Stimulated activated naive CD8-positive, alpha-beta T cell treated with anti-CD3 and anti-CD28 coated beads, Interleukin-15, amount 100 ng/mL, for 72 hours (primary cell): ENCODE data around the gene WNT9B.

ENCODE experiments used
- ATAC-seq: fragments of 150-1000 bp; cut with Tn5 transposase; 2 replicates; pipeline ENCODE4 v1.10.0; 2021; ENCODE audit warnings: mild to moderate bottlenecking, moderate library complexity
- DNase-seq, 2 donors: peaks; one replicate each; pipeline ENCODE4 v3.0.0; 2021 to 2022
- H3K27ac Mint-ChIP-seq, 2 donors: one replicate each; pipeline ENCODE4 v1.8.0; 2022; ENCODE audit warnings: mild to moderate bottlenecking in 2 of 2, mixed read lengths in 2 of 2, moderate library complexity in 2 of 2
- H3K27me3 Mint-ChIP-seq: one replicate; pipeline ENCODE4 v1.8.0; 2022; ENCODE audit warnings: mixed read lengths
- H3K4me1 Mint-ChIP-seq: one replicate; pipeline ENCODE4 v1.8.0; 2022; ENCODE audit warnings: mild to moderate bottlenecking, mixed read lengths
- H3K4me3 Mint-ChIP-seq, 2 donors: one replicate each; pipeline ENCODE4 v1.8.0; 2022; ENCODE audit warnings: mild to moderate bottlenecking in 2 of 2, mixed read lengths in 2 of 2, moderate library complexity in 1 of 2
- H3K9me3 Mint-ChIP-seq, 2 donors: one replicate each; pipeline ENCODE4 v1.8.0; 2022; ENCODE audit warnings: mixed read lengths in 2 of 2

WNT9B gene

DNA sequence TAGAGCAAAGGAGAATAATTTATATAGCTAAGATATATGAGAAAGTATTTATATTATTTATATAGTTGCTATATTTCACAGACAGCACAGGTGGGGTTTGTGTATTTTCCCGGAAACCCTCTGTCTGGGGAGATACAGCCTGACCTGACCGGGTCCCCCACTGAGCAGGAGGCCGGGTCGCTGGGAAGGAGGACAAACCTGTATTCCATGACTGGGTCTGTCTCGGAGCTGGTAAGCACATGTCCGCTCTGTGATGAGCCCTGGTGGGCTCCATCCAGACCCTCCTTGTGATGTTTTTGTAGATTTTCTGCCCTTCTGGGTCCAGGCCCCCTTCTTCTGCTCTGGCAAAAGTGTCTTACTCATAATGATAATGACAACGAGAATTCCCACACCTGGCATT, 27.7 kb downstream of the WNT9B start:
- H3K27ac Mint-ChIP-seq: no peak overlapping the region
- H3K27me3 Mint-ChIP-seq: no peaks in the 10 kb centered on the region
- DNase-seq (no peak), ATAC-seq (no peak)
- no peak overlapping the region for H3K4me3 Mint-ChIP-seq
- peaks cover 14% of the 10 kb centered on the region for H3K4me1 Mint-ChIP-seq
- no peaks in the 10 kb centered on the region for H3K9me3 Mint-ChIP-seq

DNA sequence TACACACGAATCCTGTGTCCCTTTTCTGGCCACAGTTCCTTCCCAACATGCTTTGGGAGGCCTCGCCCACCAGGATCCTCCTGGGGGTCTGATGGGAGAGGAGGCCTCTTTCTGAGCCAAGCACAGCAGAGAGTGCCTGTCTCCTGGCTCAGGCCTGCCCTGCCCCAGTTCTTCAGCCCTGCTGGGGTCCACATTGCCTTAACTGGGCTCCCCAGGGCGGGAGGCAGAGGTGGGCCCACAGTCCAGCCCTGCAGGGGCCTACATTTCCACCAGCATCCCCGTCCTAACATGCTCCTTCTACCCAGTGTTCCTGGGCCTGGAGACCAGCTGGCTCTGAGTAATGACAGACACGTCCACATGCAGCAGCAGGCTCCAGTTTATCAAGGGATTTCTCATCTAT, 29.6 kb downstream of the WNT9B start:
- Mint-ChIP-seq H3K27me3 (no peaks in the 10 kb centered on the region), H3K27ac (no peak overlapping the region), H3K9me3 (no peaks in the 10 kb centered on the region), H3K4me1 (peaks cover 14% of the 10 kb centered on the region), H3K4me3 (no peak overlapping the region)
- DNase-seq (no peak), ATAC-seq (no peak)

DNA sequence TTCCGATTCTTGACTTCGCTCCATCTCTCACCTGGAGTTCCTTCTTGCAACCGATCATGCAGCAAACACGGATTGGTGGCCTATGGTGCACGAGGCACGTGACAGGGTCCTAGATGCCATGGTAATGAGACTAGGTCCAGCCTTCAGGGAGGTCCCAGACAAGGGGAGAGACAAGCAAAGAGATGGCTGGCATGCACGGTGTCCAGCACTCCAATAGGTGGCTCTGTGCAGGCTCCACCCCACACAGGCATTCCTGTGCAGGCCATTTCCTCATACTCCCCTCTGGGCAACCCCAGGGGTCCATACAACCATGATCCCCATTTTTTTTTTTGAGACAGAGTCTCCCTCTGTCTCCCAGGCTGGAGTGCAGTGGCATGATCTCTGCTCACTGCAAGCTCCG, 31.3 kb downstream of the WNT9B start:
- Mint-ChIP-seq H3K4me3 (no peak overlapping the region), H3K27me3 (no peaks in the 10 kb centered on the region), H3K9me3 (no peaks in the 10 kb centered on the region), H3K27ac (no peak overlapping the region), H3K4me1 (peaks cover 4% of the 10 kb centered on the region)
- DNase-seq (no peak), ATAC-seq (no peak)

DNA sequence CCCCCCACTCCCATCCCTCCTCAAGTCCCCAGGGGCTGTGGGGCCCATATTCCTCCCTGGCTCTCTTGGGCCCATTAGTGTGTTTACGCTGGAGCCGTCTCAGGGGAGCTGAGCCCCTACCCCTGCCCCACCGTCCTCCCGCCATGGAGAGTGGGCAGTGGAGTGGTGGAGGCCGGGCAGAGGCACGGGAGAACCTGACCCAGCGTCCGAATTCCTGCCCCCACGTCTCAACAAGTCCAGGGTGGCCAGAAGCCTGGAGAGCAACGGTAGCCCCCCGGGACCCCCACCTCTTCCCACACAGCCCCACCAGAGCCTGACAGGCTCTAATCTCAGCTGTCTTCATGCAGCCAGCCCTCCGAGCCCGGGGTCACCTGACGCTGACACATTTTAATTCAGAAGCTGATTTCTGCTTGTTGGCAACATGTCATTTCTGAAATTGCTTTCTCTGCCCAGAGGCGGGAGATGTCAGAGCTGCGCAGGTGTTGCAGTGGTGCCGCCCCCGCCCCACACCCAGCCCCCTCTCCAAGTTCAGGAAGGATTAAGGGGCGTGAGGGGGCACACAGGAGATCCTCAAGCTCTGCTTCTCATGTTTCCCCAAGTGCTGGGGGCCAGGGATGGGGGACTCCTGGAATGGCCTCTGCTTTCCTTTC, 32.6 kb downstream of the WNT9B start:
- Mint-ChIP-seq H3K27ac (no peak overlapping the region), H3K4me3 (no peak overlapping the region), H3K27me3 (no peaks in the 10 kb centered on the region), H3K4me1 (no peaks in the 10 kb centered on the region), H3K9me3 (no peaks in the 10 kb centered on the region)
- ATAC-seq (no peak), DNase-seq (no peak)

DNA sequence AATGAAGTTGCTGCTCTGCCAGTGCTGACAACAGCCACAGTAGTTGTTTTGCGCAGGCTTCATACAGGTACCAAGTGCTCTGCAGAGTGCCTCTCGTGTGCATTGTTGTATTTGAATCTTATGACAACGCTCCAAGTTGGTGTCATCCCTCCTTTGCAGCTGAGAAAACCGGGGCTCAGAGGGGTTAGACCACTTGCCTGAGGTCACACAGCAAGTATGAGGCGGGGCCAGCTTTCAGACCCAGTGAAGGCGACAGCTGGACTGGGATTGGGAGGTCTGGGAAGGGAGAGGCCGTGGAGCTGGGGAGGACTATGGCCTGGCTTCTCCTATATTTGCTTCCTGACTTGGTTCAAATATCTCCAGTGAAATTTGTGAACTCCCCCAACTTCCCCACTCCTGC, 33.2 kb downstream of the WNT9B start:
- no peaks in the 10 kb centered on the region for H3K27me3 Mint-ChIP-seq
- ATAC-seq: no peak
- H3K4me1 Mint-ChIP-seq: no peaks in the 10 kb centered on the region
- H3K4me3 Mint-ChIP-seq: no peak overlapping the region
- no peak overlapping the region for H3K27ac Mint-ChIP-seq
- DNase-seq: no peak
- H3K9me3 Mint-ChIP-seq: no peaks in the 10 kb centered on the region

DNA sequence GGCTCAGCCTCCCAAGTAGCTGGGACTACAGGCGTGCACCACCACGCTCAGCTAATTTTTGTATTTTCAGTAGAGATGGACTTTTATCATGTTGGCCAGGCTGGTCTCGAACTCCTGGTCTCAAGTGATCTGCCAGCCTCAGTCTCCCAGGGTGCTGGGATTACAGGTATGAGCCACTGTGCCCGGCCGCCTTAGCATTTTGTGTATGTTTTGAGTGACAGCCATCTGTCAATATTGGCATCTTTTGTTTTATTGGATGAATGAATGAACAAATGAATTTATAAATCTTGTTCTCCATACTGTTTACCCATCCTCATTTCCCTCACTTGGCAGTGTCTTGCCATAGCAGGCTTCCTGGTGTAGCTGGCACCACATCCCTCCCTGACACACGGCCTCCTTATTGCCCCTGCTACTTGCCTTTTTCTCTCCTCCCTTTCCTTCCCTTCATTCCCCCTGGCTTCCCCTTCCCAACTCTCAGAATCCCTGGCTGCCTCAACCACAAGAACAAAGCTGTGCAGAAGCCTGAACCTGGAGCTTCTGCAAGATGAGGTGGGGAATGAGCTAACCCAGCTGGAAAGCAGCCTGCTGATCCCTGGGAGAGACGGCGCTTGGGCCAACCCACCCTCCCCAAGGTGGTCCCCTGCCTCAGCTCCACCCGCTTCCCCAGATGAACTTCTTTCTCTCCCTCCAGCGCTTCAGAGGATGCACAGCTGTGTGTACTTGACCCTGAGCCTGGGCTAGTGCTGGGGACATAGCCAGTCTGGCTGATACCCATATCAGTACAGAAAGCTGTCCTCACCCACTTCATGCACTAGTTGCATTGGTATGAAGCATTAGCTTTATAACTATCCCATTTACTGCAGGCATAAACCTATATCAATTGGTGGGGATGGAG, 34.3 kb downstream of the WNT9B start:
- no peak for ATAC-seq
- Mint-ChIP-seq H3K27ac (no peak overlapping the region), H3K4me3 (no peak overlapping the region), H3K4me1 (no peaks in the 10 kb centered on the region), H3K9me3 (no peaks in the 10 kb centered on the region), H3K27me3 (peaks cover 10% of the 10 kb centered on the region)
- DNase-seq: no peak

DNA sequence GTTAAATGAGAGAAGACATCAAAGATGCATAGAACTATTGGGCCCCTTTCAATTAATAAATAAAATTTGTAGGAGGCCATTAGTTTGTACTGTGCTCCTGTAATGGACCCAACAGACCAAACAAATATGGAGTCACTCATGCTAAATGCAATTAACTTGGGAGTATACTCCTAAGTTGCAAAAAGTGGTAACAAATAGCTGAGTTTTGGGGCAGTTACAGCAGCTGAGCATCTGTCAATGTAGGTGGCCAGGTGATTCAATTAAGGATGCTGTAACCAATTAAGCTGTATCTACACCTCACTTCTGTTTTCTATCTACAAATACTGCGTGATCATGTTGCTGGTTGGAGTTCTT, 34.9 kb downstream of the WNT9B start:
- Mint-ChIP-seq H3K9me3 (no peaks in the 10 kb centered on the region), H3K27me3 (peaks cover 12% of the 10 kb centered on the region), H3K27ac (no peak overlapping the region), H3K4me3 (no peak overlapping the region), H3K4me1 (no peaks in the 10 kb centered on the region)
- DNase-seq: no peak
- ATAC-seq: no peak

DNA sequence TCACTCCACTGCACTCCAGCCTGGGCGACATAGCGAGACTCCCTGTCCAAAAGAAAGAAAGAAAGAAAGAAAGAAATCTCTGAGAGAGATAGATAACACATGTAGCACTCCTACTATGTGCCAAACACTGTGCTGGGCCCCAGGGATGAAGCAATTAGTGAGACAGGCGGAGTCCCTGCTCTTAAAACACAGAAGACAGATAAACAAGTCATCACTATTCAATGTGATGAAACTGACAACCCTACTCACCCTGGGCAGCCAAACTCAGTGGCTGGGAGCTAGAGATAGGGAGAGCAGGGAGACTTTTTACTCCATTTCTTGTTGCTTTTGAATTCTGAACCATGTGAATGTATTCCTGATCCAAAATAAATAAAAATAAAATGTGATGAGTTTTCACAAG, 36.3 kb downstream of the WNT9B start:
- Mint-ChIP-seq H3K4me3 (no peak overlapping the region), H3K27ac (no peak overlapping the region), H3K9me3 (no peaks in the 10 kb centered on the region), H3K27me3 (peaks cover 21% of the 10 kb centered on the region), H3K4me1 (no peaks in the 10 kb centered on the region)
- DNase-seq (no peak), ATAC-seq (no peak)

DNA sequence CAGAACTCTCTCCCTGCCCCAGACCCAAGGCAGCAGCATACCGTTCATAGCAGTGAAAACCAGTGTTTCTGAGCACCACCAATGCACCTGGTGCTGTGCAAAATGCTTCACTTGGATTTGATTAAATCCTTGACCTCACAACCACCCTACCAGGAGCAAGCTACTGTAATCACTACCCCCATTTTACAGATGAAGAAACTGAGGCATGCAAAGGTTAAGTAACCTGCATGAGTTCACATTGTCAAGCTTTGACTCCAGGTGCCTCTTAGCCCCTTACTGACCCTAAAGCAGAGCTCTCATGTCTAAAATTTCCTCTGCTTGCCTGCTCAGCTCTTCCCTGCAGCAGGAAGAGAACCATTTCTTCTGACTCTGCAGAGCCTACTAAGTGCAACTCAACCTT, 37.3 kb downstream of the WNT9B start:
- Mint-ChIP-seq H3K27ac (no peak overlapping the region), H3K27me3 (peaks cover 29% of the 10 kb centered on the region), H3K4me3 (no peak overlapping the region), H3K4me1 (no peaks in the 10 kb centered on the region), H3K9me3 (no peaks in the 10 kb centered on the region)
- no peak for DNase-seq
- no peak for ATAC-seq

DNA sequence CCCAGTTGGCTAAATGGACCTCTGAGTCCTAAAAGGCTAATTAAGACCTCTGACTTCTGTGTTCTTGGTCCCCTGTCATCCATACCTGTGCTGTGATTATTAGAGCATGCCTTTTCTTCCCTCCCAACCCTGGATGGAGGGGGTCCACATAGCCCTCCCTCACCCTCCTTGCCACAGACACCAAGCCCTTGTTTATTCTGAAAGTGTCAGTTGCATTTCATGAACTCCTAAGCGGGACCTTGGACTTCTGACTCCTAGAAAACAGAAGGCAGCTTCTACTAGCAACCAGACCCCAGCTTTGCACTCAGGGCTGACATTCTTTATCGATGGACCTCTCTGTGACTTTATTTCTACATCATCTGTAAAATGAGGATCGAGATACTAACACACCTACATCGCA, 38.1 kb downstream of the WNT9B start:
- no peak for ATAC-seq

DNA sequence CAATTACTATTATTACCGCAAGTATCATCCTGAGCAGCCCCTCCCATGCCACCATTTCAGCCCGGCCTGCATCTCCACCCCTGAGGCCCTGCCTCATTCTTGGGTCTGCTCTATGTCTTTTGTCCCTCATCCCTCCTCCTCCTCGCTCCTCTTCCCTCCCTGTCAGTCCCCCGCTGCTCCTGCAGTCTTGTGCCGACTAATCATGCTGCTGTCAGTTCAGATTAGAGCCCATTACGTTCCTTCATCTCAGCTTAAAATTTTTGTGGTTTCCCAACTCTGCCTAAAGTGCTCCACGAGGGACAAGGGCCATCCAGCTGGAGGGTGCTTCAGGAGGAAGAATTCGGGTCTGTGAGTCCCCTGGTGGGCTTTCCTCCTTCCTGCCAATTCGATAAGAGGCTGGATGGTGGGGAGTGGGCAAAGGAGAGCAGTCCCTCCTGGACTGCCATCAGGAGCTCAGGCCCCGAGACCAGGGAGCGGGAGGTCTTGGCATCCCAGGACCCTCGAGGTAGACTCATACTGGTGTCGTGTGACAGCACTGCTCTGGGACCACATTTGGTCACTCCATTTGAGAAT, 38.7 kb downstream of the WNT9B start:
- peaks cover 29% of the 10 kb centered on the region for H3K27me3 Mint-ChIP-seq
- no peaks in the 10 kb centered on the region for H3K4me1 Mint-ChIP-seq
- DNase-seq (no peak), ATAC-seq (no peak)
- H3K4me3 Mint-ChIP-seq: no peak overlapping the region
- H3K27ac Mint-ChIP-seq: no peak overlapping the region
- H3K9me3 Mint-ChIP-seq: no peaks in the 10 kb centered on the region

More for the DNA sequence above, 38.1 kb downstream of the WNT9B start:
- Mint-ChIP-seq H3K9me3 (no peaks in the 10 kb centered on the region), H3K4me3 (no peak overlapping the region), H3K27ac (no peak overlapping the region), H3K4me1 (no peaks in the 10 kb centered on the region), H3K27me3 (peaks cover 29% of the 10 kb centered on the region)
- DNase-seq: no peak

DNA sequence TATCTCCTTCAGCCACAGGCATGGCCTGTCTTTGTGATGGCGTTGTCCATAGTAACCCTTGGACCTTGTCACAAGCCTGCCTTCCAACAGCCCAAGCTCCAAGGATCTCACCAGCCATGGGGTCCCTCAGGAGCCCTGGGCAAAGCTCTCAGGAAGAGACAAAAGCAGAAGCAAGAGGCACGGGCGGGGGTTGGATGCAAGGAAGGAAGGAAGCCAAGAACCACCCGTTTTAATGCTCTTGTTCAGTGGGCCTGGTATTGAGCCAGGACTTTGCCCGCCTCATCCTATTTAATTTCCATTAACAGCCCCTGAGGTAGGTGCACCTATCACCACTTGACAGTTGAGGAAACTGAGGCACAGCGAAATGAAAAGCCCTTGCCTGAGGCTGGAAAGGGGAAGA, 39.3 kb downstream of the WNT9B start:
- Mint-ChIP-seq H3K27ac (no peak overlapping the region), H3K9me3 (no peaks in the 10 kb centered on the region), H3K4me3 (no peak overlapping the region), H3K27me3 (peaks cover 29% of the 10 kb centered on the region), H3K4me1 (no peaks in the 10 kb centered on the region)
- ATAC-seq (no peak), DNase-seq (no peak)

DNA sequence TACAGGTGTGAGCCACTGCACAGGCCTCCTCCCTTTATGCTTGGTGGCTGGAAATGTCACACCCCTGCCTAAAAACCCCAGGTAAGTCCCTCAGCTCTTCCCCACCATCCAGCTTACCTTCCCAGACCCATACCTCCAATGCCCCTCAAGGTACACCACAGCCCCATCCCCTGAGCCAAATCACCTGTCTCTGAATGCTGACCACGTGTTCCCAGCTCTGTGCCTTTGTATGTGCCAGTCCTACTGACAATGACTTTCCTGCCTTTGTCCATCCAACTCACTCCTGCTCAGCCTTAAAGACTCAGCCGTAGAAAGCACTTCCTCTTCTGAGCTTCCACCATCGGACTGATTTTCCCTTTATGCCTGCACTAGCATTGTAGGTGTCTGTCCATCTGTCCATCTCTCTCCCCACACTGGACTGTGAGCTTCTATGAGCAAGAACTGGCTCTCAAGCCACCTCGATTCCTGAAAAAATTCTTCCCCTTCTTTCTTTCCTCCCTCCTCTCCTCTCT, 40.9 kb downstream of the WNT9B start:
- Mint-ChIP-seq H3K27ac (no peak overlapping the region), H3K27me3 (peaks cover 29% of the 10 kb centered on the region), H3K4me1 (no peaks in the 10 kb centered on the region), H3K4me3 (no peak overlapping the region), H3K9me3 (no peaks in the 10 kb centered on the region)
- no peak for DNase-seq
- no peak for ATAC-seq

DNA sequence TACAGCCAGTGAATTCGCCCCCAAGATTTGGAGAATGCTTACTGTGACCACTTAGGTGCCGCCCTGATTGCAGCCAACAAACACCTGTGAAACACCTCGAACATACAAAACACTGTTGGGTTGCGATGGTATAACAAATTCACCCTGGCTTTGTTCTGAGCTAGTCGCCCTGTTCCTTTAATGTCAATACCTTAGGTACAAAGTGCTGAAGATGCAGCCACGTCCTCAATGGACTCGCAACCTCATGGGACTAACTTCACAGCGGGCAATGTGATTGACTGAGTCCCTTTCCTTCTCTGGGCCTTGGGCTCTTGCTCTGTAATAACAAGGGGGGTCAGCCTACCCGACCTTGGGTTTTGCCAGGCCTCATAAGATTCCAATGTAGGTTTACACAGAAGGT, 42.6 kb downstream of the WNT9B start:
- H3K9me3 Mint-ChIP-seq: no peaks in the 10 kb centered on the region
- no peak overlapping the region for H3K4me3 Mint-ChIP-seq
- no peak for DNase-seq
- no peak overlapping the region for H3K27ac Mint-ChIP-seq
- H3K4me1 Mint-ChIP-seq: no peaks in the 10 kb centered on the region
- peaks cover 29% of the 10 kb centered on the region for H3K27me3 Mint-ChIP-seq
- ATAC-seq: no peak

DNA sequence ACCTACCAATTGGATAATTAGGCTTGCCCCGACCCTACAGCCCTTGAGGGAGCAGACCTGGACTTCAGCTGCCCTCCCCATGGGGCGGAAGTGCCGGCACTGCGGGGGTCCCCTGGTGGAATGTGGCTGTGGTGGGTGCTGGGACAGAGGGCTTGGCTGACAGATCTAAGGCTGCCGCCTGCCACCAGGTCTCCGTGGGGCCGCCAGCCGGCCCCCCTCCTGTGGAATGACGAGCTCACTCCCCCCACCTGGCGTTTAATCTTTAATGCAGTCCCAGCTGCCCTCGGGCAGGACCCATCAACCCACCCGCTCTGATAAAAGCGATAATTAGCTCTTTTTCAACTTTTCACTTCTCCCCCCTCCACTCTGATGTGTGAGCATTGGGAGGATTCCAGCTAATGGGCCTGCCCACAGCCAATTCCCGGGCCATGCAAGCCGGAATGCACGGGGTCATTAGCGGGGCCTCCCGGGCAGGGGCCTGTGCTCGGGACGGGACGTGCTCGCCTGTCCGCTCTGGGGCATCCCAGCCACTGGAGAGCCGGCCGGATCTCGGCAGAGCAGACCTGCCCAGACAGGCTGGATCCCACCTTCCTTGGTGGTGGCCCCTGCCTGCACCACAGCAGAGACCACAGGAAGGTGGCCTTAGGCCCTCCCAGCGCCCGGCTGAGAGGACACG, 43.2 kb downstream of the WNT9B start:
- DNase-seq: no peak
- Mint-ChIP-seq H3K4me1 (no peaks in the 10 kb centered on the region), H3K27ac (no peak overlapping the region), H3K27me3 (peaks cover 29% of the 10 kb centered on the region), H3K9me3 (no peaks in the 10 kb centered on the region), H3K4me3 (no peak overlapping the region)
- ATAC-seq: no peak

DNA sequence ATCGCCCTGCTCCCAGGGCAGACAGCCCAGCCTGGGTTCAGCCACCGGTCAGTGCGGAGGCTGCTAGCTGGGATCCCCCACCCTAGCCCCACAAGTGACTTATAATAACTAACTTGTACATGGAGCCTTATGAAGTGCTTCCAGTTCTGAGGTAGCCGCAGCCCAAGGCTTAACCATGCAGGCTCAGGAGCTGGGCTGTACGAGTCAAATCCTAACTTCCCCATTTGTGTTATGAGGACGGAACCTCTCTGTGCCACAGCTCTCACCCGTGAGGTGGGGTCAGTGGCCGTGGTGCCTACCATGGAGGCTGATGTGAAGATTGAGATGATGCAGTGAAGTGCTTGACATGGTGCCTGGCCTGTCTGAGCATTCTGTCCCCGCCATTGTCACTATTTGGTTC, 43.8 kb downstream of the WNT9B start:
- H3K27me3 Mint-ChIP-seq: peaks cover 25% of the 10 kb centered on the region
- no peaks in the 10 kb centered on the region for H3K4me1 Mint-ChIP-seq
- H3K27ac Mint-ChIP-seq: no peak overlapping the region
- H3K9me3 Mint-ChIP-seq: no peaks in the 10 kb centered on the region
- ATAC-seq: no peak
- no peak overlapping the region for H3K4me3 Mint-ChIP-seq
- no peak for DNase-seq
